Suprapubic skin (tissue), 4 donors: ENCODE results near the gene KCTD19. TPM values are rescaled to one million over a fixed set of nuclear protein-coding genes. Genes with fewer than 3 reads are reported as not detected.

Source experiments
- DNase-seq, 2 donors: peaks; one replicate each; pipeline ENCODE4 v3.0.0-alpha.2; 2019; ENCODE audit warnings: low spot score in 2 of 2
- H3K27ac ChIP-seq: fragments of 200-600 bp; sonication (generic); one replicate; pipeline ENCODE4 v1.5.1; 2019
- H3K27me3 ChIP-seq: fragments of 200-600 bp; sonication (generic); one replicate; pipeline ENCODE4 v1.5.1; 2019
- H3K36me3 ChIP-seq: fragments of 200-600 bp; sonication (generic); one replicate; pipeline ENCODE4 v1.5.1; 2019
- H3K4me1 ChIP-seq: fragments of 200-600 bp; sonication (generic); one replicate; pipeline ENCODE4 v1.5.1; 2019
- H3K4me3 ChIP-seq: fragments of 200-600 bp; sonication (generic); one replicate; pipeline ENCODE4 v1.5.1; 2019; ENCODE audit warnings: mild to moderate bottlenecking
- H3K9me3 ChIP-seq: fragments of 200-600 bp; sonication (generic); one replicate; pipeline ENCODE4 v1.5.1; 2019
- EP300 ChIP-seq: sonication (generic); formaldehyde crosslinking; IDR thresholded peaks from one replicate; pipeline ENCODE4 v1.6.1; 2017; ENCODE audit warnings: antibody characterized with exemption
- POLR2A ChIP-seq, 2 donors: fragments of 450-650 bp; IDR thresholded peaks; one replicate each; pipeline ENCODE4 v1.6.1; 2017; ENCODE audit warnings: antibody characterized with exemption in 2 of 2, mild to moderate bottlenecking in 2 of 2, moderate library complexity in 2 of 2
- POLR2AphosphoS5 ChIP-seq, 3 donors: sonication (generic); formaldehyde crosslinking; IDR thresholded peaks; one replicate each; pipeline ENCODE4 v1.6.1; 2017; ENCODE audit warnings: antibody characterized with exemption in 3 of 3
- WGBS: methylation state at CpG from one replicate; pipeline ENCODE4 v1.1.5; 2018; 5-methylcytosine and 5-hydroxymethylcytosine counted together
- total RNA-seq, 4 donors: library from RNA; depleted of rRNA; stranded (reverse); fragments of >200 nt; gene quantifications; one replicate each; pipeline ENCODE4 v1.1.0, GENCODE V29; 2016
- TF ChIP-seq, protein P1 (sequence below), 2 donors: fragments of 200-600 bp in 1 of 2; fragments of 450-650 bp in 1 of 2; sonication (generic) in 1 of 2; IDR thresholded peaks; one replicate each; pipeline ENCODE4 v1.5.1; 2016 to 2019; ENCODE audit warnings: antibody characterized with exemption in 2 of 2, mild to moderate bottlenecking in 1 of 2, moderate library complexity in 1 of 2

The KCTD19 gene
- total RNA-seq, 4 donors from 2014 or later, result 0.25 TPM; not detected in 3

DNA sequence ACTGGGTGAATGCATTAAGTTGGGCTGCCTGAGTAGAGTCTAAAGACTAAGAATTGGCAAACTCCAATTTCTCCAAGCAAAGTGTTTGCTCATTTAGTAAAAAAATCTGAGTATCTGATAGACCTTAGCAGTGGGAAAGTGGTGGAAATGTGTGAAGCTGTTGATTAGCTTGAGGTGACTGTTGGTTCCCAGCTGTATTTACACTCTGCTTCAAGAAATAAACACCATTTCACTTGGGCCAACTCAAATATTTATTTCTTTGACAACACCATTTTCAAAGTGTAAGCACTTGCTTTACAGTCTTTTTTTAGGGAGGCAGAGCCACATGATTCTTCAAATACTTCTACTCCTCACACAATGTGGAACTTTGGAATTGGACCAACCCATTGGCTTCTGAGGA, 8.7 kb downstream of the KCTD19 start:
- TF ChIP-seq, protein P1, sequence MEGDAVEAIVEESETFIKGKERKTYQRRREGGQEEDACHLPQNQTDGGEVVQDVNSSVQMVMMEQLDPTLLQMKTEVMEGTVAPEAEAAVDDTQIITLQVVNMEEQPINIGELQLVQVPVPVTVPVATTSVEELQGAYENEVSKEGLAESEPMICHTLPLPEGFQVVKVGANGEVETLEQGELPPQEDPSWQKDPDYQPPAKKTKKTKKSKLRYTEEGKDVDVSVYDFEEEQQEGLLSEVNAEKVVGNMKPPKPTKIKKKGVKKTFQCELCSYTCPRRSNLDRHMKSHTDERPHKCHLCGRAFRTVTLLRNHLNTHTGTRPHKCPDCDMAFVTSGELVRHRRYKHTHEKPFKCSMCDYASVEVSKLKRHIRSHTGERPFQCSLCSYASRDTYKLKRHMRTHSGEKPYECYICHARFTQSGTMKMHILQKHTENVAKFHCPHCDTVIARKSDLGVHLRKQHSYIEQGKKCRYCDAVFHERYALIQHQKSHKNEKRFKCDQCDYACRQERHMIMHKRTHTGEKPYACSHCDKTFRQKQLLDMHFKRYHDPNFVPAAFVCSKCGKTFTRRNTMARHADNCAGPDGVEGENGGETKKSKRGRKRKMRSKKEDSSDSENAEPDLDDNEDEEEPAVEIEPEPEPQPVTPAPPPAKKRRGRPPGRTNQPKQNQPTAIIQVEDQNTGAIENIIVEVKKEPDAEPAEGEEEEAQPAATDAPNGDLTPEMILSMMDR (IDR thresholded peaks at IDR 0.05), result no peak
- no peak for TF ChIP-seq POLR2A (IDR thresholded peaks at IDR 0.05)
- TF ChIP-seq EP300, result no peak
- TF ChIP-seq POLR2AphosphoS5 (IDR thresholded peaks at IDR 0.05), result no peak

DNA sequence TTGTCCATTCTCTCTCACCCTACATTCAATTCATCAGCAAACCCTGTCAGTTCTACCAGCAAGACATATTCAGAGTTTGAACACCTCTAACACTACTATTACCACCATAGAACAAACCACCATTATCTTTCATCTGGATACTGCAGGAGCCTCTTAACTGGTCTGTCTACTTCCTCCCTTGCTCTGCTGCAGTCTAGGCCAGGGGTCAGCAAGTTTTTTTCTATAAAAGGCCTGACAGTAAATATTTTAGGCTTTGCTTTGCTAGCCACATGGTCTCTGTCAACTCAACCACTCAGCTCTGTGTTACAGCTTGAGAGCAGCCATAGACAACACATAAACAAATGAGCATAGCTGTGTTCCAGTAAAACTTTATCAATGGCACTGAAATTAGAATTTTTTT, 13.8 kb downstream of the KCTD19 start:
- no peak for DNase-seq
- no peak for TF ChIP-seq POLR2A (IDR thresholded peaks at IDR 0.05)
- TF ChIP-seq EP300, result no peak
- TF ChIP-seq, protein P1 (IDR thresholded peaks at IDR 0.05), result no peak
- no peak for TF ChIP-seq POLR2AphosphoS5 (IDR thresholded peaks at IDR 0.05)
- H3K36me3 ChIP-seq, result no peaks in the 10 kb centered on the region
- H3K4me3 ChIP-seq, result no peak overlapping the region
- H3K4me1 ChIP-seq, result no peaks in the 10 kb centered on the region
- no peaks in the 10 kb centered on the region for H3K9me3 ChIP-seq
- H3K27ac ChIP-seq, result no peak overlapping the region
- H3K27me3 ChIP-seq, result peaks cover 2% of the 10 kb centered on the region

More for the DNA sequence above, 8.7 kb downstream of the KCTD19 start:
- Histone ChIP-seq H3K9me3 (no peaks in the 10 kb centered on the region), H3K27ac (no peak overlapping the region), H3K4me3 (no peak overlapping the region), H3K4me1 (no peaks in the 10 kb centered on the region), H3K36me3 (no peaks in the 10 kb centered on the region), H3K27me3 (peaks cover 2% of the 10 kb centered on the region)
- DNase-seq, result no peak

DNA sequence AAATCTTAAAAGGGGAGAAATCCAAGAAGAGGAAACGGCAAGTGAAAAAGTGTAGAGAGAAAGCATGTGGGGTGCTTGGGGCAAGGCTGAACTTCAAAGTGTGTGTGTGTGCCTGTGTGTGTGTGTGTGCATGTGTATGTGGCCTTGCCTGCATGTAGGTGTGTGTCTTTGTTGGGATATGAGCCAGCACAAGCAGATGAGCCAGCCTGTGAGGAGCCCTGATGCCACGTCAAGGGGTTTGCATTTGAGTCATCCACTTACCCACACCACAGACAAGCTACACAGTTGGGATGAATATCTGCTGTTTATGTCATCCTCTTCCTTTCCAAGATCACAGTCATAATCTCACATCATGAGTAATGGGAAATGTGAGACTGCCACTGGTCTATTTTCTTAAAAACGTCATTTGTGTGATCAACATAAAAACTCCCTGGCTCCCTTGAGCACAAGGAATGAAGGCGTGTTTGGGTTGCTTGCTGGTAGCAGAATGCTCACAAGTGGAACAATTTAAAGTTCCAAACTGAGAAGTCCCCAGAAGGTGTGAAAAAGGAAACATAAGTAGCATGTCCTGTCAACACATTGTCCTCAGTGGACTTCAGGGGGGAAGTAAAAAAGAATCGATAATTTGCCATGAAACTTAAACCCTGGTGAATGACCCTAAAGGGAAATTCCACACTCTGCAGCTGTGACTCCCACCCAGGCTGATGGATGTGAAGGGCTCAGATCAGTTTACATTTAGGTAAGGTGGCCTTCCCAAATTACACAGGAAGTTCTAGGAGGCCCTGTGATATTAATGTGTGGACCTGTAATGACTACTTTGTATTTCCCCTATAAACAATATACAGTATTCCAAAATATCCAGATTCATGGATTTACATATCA, 14.7 kb downstream of the KCTD19 start:
- Histone ChIP-seq H3K9me3 (no peaks in the 10 kb centered on the region), H3K27ac (peak overlapping the region; percentile 40), H3K4me1 (no peaks in the 10 kb centered on the region), H3K27me3 (no peaks in the 10 kb centered on the region), H3K4me3 (no peak overlapping the region), H3K36me3 (no peaks in the 10 kb centered on the region)
- 31% methylated on average over 5 of the region's 5 CpGs for WGBS
- TF ChIP-seq, protein P1 (IDR thresholded peaks at IDR 0.05), result no peak
- TF ChIP-seq POLR2AphosphoS5 (IDR thresholded peaks at IDR 0.05) (no peak), POLR2A (IDR thresholded peaks at IDR 0.05) (no peak), EP300 (no peak)
- no peak for DNase-seq

DNA sequence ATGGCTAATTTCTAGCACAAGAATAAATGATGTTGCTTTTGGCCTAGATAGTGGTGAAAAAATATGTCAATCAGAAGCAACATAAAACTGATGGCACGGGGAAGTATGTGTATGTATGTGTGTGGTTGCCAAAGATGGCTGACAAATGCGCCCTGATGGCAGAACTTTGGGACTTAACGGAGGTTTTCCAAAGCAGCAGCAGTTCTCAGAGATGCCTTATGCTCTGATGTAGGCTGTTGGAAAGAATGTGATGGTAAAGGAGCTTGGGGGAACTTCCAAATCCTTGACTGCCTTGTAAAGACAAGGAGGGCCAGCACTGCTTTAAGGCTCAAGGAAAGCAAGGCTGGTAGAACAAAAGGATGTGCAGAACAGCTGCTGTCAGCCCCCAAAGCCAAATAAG, 16.0 kb downstream of the KCTD19 start:
- H3K36me3 ChIP-seq, result no peaks in the 10 kb centered on the region
- WGBS, result 95% methylated on average over 3 of the region's 3 CpGs

More for the DNA sequence above, 16.0 kb downstream of the KCTD19 start:
- Histone ChIP-seq H3K4me3 (no peak overlapping the region), H3K27ac (no peak overlapping the region), H3K4me1 (no peaks in the 10 kb centered on the region), H3K27me3 (no peaks in the 10 kb centered on the region), H3K9me3 (no peaks in the 10 kb centered on the region)
- no peak for TF ChIP-seq POLR2AphosphoS5 (IDR thresholded peaks at IDR 0.05)
- TF ChIP-seq EP300, result no peak
- TF ChIP-seq, protein P1 (IDR thresholded peaks at IDR 0.05), result no peak
- TF ChIP-seq POLR2A (IDR thresholded peaks at IDR 0.05), result no peak
- DNase-seq, result no peak
